GM21528 (cell line): ENCODE data around the gene RGS5.
"Not testable (repeated sequence)": the region's sequence is repeated elsewhere in the genome, so short reads cannot be mapped to it uniquely, and the experiment has no call there.

Source experiments
- ATAC-seq: cut with Tn5 transposase; IDR thresholded peaks from one replicate; pipeline ENCODE4 v1.9.1; 2021; ENCODE audit warnings: mild to moderate bottlenecking, moderate library complexity; ENCODE audit not compliant: unreplicated experiment, low FRiP score

The RGS5 gene, protein sequence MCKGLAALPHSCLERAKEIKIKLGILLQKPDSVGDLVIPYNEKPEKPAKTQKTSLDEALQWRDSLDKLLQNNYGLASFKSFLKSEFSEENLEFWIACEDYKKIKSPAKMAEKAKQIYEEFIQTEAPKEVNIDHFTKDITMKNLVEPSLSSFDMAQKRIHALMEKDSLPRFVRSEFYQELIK

GRCh38 chr1:163202833-163203451 is at the start of gene RGS5:
RGS5 (minus strand) TSS chr1:163202916; CDS start chr1:163202835, 81 bp downstream.
- no peak for ATAC-seq

DNA sequence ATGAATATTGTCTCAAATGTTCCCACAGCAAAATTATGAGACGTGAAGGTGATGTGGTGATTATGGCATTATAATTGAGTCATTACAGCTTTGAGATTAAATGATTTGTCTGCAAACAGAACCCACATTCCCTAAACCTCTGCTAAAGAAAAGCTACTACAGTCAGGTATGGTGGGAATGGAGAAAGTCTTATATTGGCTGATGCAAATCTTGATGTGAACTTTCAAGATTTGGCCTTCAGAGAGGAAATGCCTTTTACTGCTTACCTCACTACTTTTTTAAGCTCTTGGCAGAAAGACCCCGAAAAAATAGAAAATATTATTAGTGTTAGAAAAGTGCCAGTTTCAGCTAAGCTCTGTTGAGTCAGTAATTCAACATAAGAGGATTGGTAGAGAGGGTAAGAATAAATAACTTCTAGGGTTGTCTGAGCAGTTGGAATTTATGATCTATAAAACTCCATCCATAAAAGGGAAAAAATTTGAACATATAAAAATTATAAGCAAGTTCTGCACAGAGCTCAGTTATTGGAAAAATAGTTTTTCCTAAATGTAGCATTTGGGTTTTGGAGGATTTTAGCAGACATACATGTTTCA is 47.8 kb upstream of the RGS5 start:
- no peak for ATAC-seq

GRCh38 chr1:163248064-163248463 is 45.3 kb upstream of the RGS5 start:
- no peak for ATAC-seq

DNA sequence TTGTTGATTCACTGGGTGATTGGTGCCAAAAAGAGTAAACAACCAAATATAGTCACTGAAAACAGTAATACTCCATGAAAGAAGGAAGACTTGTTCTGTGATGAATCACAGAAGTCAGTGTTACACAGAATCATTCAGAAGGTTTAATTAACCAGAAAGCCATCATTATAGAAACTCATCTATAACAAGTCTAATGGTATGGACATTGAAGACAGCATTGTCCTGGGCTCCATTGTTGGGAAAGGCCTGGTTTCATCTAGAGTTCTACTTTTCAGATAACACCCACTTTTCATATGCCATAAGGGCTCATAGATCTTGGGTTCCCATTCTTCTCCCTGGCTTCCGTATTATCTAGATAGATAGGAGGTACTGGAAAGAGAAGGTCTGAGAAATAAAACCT is 41.9 kb upstream of the RGS5 start:
- not testable (repeated sequence) for ATAC-seq

- no peak for ATAC-seq
Observed at GRCh38 chr1:163241746-163242145, 39.0 kb upstream of the RGS5 start.

DNA sequence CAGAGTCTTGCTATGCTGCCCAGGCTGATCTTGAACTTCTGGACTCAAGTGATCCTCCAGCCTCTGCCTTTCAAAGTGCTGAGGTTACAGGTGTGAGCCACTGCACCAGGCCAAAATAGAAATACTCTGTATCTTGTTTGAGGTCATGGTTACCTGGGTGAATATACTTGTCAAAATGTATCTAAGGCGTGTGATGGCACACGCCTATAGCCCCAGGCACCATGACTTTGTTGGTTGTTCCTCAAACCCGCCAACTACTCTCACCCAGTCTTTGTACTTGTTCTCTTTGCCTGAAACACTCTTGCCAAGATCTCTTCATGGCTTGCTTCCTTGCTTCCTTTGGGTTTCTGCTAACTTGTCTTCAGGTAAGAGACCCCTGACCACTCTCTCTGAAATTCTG is 38.0 kb upstream of the RGS5 start:
- ATAC-seq, result no peak

- ATAC-seq, result not testable (repeated sequence)
Observed at GRCh38 chr1:163233643-163234042, 30.9 kb upstream of the RGS5 start.

DNA sequence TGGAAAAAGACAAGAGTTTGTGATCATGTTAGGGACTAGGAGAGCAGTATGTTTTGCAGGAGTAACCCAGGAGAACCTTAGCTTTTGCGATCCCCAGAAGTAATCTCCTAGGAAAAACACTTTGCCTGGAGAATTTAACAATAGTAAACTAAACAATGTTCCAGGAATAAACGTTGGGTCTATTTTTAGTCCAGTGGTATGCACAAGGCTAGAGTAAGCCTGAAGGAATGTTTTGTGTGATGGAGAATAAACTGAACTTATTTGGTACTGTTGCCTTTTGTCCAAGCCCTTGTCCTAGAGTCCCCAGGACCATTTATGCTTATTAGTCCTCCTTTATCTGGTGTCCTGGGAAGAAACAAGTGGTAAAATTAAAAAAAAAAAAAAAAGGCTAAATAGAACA is 28.7 kb upstream of the RGS5 start:
- ATAC-seq, result no peak

- ATAC-seq, result no peak
Observed at GRCh38 chr1:163230827-163231226, 28.1 kb upstream of the RGS5 start.

GRCh38 chr1:163228271-163228670 is 25.6 kb upstream of the RGS5 start:
- ATAC-seq, result not testable (repeated sequence)

DNA sequence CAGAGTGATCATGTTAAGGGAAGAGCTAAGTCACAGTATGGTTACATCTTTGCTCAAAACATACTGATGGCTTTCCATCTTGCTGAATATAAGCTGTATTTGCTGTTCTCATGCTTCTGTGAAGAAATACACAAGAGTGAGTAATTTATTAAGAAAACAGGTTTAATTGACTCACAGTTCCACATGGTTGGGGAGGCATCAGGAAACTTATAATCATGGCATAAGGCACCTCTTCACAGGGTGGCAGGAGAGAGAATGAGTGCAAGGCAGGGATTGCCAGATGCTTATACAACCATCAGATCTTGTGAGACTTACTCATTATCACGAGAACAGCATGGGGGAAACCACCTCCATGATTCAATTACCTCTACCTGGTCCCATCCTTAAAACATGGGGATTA is 24.4 kb upstream of the RGS5 start:
- ATAC-seq, result no peak

DNA sequence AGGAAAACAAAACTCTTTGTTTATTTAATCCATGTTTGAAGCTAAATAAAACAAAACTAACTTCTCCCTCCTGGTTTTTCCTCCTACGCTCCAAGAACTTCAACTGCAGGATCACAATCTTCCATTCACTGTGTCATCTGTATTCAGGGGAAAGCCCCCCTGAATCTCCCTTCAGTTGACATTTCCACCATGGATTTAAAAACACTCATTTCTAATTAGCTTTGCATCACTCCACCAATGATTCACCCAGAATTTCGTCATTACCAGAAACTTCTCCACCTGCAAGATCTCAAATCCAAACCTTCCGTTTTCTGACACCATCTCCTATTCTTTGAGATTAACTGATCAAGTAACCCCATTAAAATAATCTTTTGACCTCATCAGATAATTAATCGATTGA is 10.9 kb upstream of the RGS5 start:
- no peak for ATAC-seq

GRCh38 chr1:163211667-163212066 is 9.0 kb upstream of the RGS5 start:
- no peak for ATAC-seq

GRCh38 chr1:163205513-163205912 is 2.8 kb upstream of the RGS5 start:
- ATAC-seq, result no peak

DNA sequence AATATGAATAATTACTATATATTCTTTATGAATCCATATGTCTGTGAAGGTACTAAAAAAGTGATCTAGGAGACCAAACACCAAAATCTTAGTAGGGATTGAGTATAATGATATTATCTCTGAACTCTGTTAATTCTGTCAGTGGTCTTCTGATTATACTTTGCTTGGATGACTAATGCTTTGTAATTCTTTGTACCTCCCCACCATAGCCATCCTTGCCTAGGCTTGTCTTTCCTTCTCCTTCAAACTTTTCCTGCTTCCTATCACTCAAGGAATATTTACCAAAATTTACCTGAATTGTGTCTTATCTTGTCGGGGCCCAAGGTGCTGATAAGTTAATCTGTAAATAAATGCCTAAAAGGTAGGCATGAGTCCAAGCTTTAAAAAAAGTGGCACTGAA is 845 bp upstream of the RGS5 start:
- no peak for ATAC-seq

DNA sequence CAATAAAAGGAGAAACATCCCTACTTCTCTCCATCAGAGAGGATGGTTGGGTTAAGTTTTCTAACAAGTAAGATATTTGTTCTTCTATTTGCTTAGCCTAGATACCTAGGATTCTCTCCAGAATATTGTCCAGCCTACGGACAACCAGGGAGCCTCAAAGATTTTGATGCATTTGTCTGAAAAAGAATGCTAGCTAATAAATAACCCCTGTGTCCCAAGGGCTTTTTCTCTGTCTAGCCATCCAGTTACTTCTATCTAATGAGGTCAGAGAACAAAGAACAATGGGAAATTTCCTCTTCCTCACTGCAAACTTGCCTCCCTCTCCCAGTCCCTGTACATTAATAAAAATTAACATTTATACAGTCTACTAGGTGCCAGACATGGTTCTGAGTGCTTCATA is 810 bp downstream of the RGS5 start:
- no peak for ATAC-seq

- no peak for ATAC-seq
Observed at GRCh38 chr1:163197022-163197421, 5.7 kb downstream of the RGS5 start.

GRCh38 chr1:163196449-163196787 is 6.3 kb downstream of the RGS5 start:
- ATAC-seq, result no peak

DNA sequence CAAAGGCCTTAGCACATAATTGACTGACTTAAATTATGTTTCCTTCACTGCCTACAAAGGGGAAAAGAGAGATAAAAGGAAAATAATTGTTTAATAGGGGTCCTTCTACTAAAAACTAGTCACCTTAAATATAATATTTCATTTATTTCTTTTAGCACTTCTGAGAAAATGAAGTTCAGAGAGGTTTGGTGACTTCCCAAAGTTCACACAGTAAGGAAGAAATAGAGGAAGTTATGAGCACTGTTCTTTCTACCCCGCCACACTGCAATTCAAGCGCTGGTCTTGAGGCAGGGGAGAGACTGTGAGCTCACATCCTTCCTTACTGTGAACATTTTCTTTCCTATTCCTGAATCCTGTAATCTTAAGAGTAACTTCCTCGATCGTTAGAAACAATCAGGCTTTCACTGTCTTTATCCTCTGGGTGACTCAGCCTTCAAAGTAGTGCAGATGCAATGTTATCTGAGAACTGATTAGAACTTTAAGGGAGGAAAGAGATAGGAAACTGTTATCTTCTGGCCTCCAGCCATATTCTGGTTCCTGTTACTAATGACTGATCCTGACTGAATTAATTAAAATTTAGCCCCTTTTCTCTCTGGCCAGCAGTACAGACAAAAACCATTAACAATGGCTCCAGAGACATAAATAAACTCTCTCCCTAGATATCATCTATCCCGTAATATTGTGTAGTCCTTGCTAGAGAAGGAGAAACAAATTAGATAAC is 6.8 kb downstream of the RGS5 start:
- ATAC-seq, result no peak

GRCh38 chr1:163191301-163191700 is 11.4 kb downstream of the RGS5 start:
- ATAC-seq, result peak; percentile 70

- no peak for ATAC-seq
Observed at GRCh38 chr1:163188947-163189346, 13.8 kb downstream of the RGS5 start.

DNA sequence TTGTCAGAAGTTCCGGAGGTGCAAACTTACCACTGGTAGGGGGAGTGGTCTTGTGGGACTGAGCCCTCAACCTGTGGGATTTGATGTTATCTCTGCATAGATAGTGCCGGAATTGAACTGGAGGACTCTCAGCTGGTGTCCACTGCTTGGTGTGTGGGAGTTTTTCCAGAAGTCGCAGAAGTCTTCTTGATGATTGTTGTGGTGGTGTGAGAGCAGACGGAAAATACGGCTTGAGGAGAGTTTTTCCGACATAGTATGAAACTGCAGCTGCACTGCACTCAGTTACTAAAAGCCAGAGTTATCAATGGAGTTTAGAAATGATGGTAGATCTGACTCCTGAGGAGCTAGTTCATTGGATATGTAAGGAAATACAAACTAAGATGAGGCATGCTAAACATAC is 14.9 kb downstream of the RGS5 start:
- ATAC-seq, result no peak
